Left cardiac atrium (tissue), 4 donors: ENCODE measurements around the gene HIVEP3. TPM values are rescaled to one million over a fixed set of nuclear protein-coding genes. Genes with fewer than 3 reads are reported as not detected.

ENCODE experiments used
- ATAC-seq, 2 donors: fragments of 200-7000 bp; cut with Tn5 transposase; one replicate each; pipeline ENCODE4 v1.9.1; 2020; ENCODE audit warnings: mild to moderate bottlenecking in 2 of 2, moderate library complexity in 2 of 2
- DNase-seq: peaks from one replicate; pipeline ENCODE4 v3.0.0-alpha.2; 2020
- intact Hi-C, 2 donors: fragments of 100-400 bp; cut with DNase I; formaldehyde crosslinking; loops; one replicate each; pipeline versions ENCODE4 v1.14.1 to v1.15.1; 2022 to 2023
- total RNA-seq, 2 donors: library from RNA; stranded (reverse); fragmentation: NEBNext Ultra II Directional; extraction: Animal tissue kit (Norgen Biotek cat#: 25700); gene quantifications; one replicate each; pipeline ENCODE4 v1.2.1, GENCODE V29; 2021
- donor health status: DM: no; HTN: yes; CAD: no.
- donor health status: DM: no; HTN: yes; CAD: no; lungs with severe emphysema.
- donor health status: DM: yes; HTN: yes; CAD: no.
- donor health status: Dilated cardiomyopathy.

The HIVEP3 gene
- total RNA-seq, 2 donors from 2014 or later, result 6.6 to 7.2 TPM

GRCh38 chr1:41880261-41880660 lies 38.5 kb downstream of the HIVEP3 start:
- ATAC-seq (no peak), DNase-seq (no peak)
- intact Hi-C loops, result no loop called here

- DNase-seq (no peak), ATAC-seq (no peak)
- intact Hi-C loops, result loop anchor here in 1 of 2 donors (5.0 kb wide), 1 partner anchor 37 kb away; no protein-coding TSS in a partner anchor
These were observed 39.1 kb downstream of the HIVEP3 start for GRCh38 chr1:41879617-41880016.

- no peak for DNase-seq
- intact Hi-C loops, result loop anchor here in 1 of 2 donors (5.0 kb wide), 1 partner anchor 37 kb away; no protein-coding TSS in a partner anchor
- no peak for ATAC-seq
These were observed 39.8 kb downstream of the HIVEP3 start for GRCh38 chr1:41878911-41879310.

GRCh38 chr1:41878495-41878894 lies 40.2 kb downstream of the HIVEP3 start:
- ATAC-seq (no peak), DNase-seq (no peak)
- intact Hi-C loops, result loop anchor here in 1 of 2 donors (5.0 kb wide), 1 partner anchor 36 kb away; no protein-coding TSS in a partner anchor

- DNase-seq, result no peak
- intact Hi-C loops, result loop anchor here in 1 of 2 donors (5.0 kb wide), 1 partner anchor 35 kb away; no protein-coding TSS in a partner anchor
- ATAC-seq, result peak; percentile 13 to 48
These were observed 41.9 kb downstream of the HIVEP3 start for GRCh38 chr1:41876576-41877445.

- intact Hi-C loops, result loop anchor here in 1 of 2 donors (5.0 kb wide), 1 partner anchor 33 kb away; no protein-coding TSS in a partner anchor
- DNase-seq, result no peak
- peak; percentile 3 to 60 for ATAC-seq
These were observed 43.2 kb downstream of the HIVEP3 start for GRCh38 chr1:41875487-41875886.

GRCh38 chr1:41874903-41875411 lies 43.8 kb downstream of the HIVEP3 start:
- ATAC-seq (peak; percentile 66 to 80), DNase-seq (no peak)
- intact Hi-C loops, result loop anchor here in 1 of 2 donors (5.0 kb wide), 1 partner anchor 33 kb away; no protein-coding TSS in a partner anchor

GRCh38 chr1:41874151-41874719 lies 44.5 kb downstream of the HIVEP3 start:
- intact Hi-C loops, result no loop called here
- DNase-seq (no peak), ATAC-seq (no peak)

GRCh38 chr1:41872074-41872473 lies 46.6 kb downstream of the HIVEP3 start:
- intact Hi-C loops, result no loop called here
- DNase-seq (no peak), ATAC-seq (no peak)

- intact Hi-C loops, result no loop called here
- DNase-seq (no peak), ATAC-seq (peak in 1 of 2 donors; percentile 73)
These were observed 48.6 kb downstream of the HIVEP3 start for GRCh38 chr1:41870076-41870562.

GRCh38 chr1:41868241-41868998 lies 50.3 kb downstream of the HIVEP3 start:
- no peak for DNase-seq
- no peak for ATAC-seq
- intact Hi-C loops, result no loop called here

- DNase-seq (no peak), ATAC-seq (no peak)
- intact Hi-C loops, result no loop called here
These were observed 52.4 kb downstream of the HIVEP3 start for GRCh38 chr1:41866285-41866684.

GRCh38 chr1:41864471-41865040 lies 54.2 kb downstream of the HIVEP3 start:
- no peak for ATAC-seq
- intact Hi-C loops, result no loop called here
- no peak for DNase-seq

- intact Hi-C loops, result no loop called here
- ATAC-seq (no peak), DNase-seq (no peak)
These were observed 55.0 kb downstream of the HIVEP3 start for GRCh38 chr1:41863718-41864117.

- ATAC-seq (peak in 1 of 2 donors; percentile 46), DNase-seq (no peak)
- intact Hi-C loops, result no loop called here
These were observed 56.1 kb downstream of the HIVEP3 start for GRCh38 chr1:41862384-41863221.

GRCh38 chr1:41861535-41862383 lies 57.0 kb downstream of the HIVEP3 start:
- intact Hi-C loops, result no loop called here
- ATAC-seq (no peak), DNase-seq (no peak)

GRCh38 chr1:41860771-41861170 lies 58.0 kb downstream of the HIVEP3 start:
- intact Hi-C loops, result no loop called here
- no peak for ATAC-seq

More at GRCh38 chr1:41860771-41861170, 58.0 kb downstream of the HIVEP3 start:
- DNase-seq, result no peak
